Tongue (tissue), 2 donors: ENCODE results near the gene WIF1. TPM values are rescaled to one million over a fixed set of nuclear protein-coding genes. Genes with fewer than 3 reads are reported as not detected.

ENCODE experiments used
- DNase-seq: peaks from one replicate; pipeline ENCODE4 v3.0.0-alpha.2; 2015
- total RNA-seq: library from RNA; depleted of rRNA; stranded (reverse); fragments of >200 nt; gene quantifications from one replicate; pipeline ENCODE4 v1.2.3, GENCODE V29; 2014

Gene WIF1
- total RNA-seq, 1 donor from 2014 or later, result 51.1 TPM

- no peak for DNase-seq
Observed at GRCh38 chr12:65121956-65122469, 908 bp upstream of the WIF1 start.

- DNase-seq, result no peak
Observed at GRCh38 chr12:65119063-65119462, 2.0 kb downstream of the WIF1 start.

- DNase-seq, result no peak
Observed at GRCh38 chr12:65113621-65114035, 7.5 kb downstream of the WIF1 start.

GRCh38 chr12:65106948-65107347 is 14.2 kb downstream of the WIF1 start:
- no peak for DNase-seq

GRCh38 chr12:65100140-65100539 is 21.0 kb downstream of the WIF1 start:
- no peak for DNase-seq

- DNase-seq, result no peak
Observed at GRCh38 chr12:65099182-65099581, 21.9 kb downstream of the WIF1 start.

GRCh38 chr12:65098364-65098763 is 22.7 kb downstream of the WIF1 start:
- DNase-seq, result no peak

- no peak for DNase-seq
Observed at GRCh38 chr12:65094722-65095121, 26.4 kb downstream of the WIF1 start.

GRCh38 chr12:65093606-65094005 is 27.5 kb downstream of the WIF1 start:
- no peak for DNase-seq

- no peak for DNase-seq
Observed at GRCh38 chr12:65090461-65090860, 30.6 kb downstream of the WIF1 start.

GRCh38 chr12:65086236-65086635 is 34.9 kb downstream of the WIF1 start:
- no peak for DNase-seq

GRCh38 chr12:65084579-65084978 is 36.5 kb downstream of the WIF1 start:
- no peak for DNase-seq

GRCh38 chr12:65083581-65083980 is 37.5 kb downstream of the WIF1 start:
- DNase-seq, result no peak

- DNase-seq, result no peak
Observed at GRCh38 chr12:65082406-65082805, 38.7 kb downstream of the WIF1 start.

- no peak for DNase-seq
Observed at GRCh38 chr12:65081496-65081895, 39.6 kb downstream of the WIF1 start.

- no peak for DNase-seq
Observed at GRCh38 chr12:65074932-65075331, 46.2 kb downstream of the WIF1 start.

- DNase-seq, result no peak
Observed at GRCh38 chr12:65069336-65069735, 51.8 kb downstream of the WIF1 start.

GRCh38 chr12:65067383-65067782 is 53.7 kb downstream of the WIF1 start:
- no peak for DNase-seq

- DNase-seq, result no peak
Observed at GRCh38 chr12:65055859-65056258, 65.2 kb downstream of the WIF1 start.

- DNase-seq, result no peak
Observed at GRCh38 chr12:65051218-65051617, 69.9 kb downstream of the WIF1 start.

GRCh38 chr12:65045269-65045668 is 75.8 kb downstream of the WIF1 start:
- DNase-seq, result no peak

- DNase-seq, result no peak
Observed at GRCh38 chr12:65039301-65039700, 81.8 kb downstream of the WIF1 start.

GRCh38 chr12:65025136-65025535 is 96.0 kb downstream of the WIF1 start:
- DNase-seq, result no peak

- no peak for DNase-seq
Observed at GRCh38 chr12:65023485-65023884, 97.6 kb downstream of the WIF1 start.

- no peak for DNase-seq
Observed at GRCh38 chr12:65022960-65023359, 98.1 kb downstream of the WIF1 start.
